ENCODE results near the gene NPAS3. TPM values are rescaled to one million over a fixed set of nuclear protein-coding genes. Genes with fewer than 3 reads are reported as not detected.

The NPAS3 gene
- total and polyA plus RNA-seq, 2 of the 13 experiments (the other 11 are each of a cell fraction or from before 2014, with no cell fraction given), result not detected

DNA sequence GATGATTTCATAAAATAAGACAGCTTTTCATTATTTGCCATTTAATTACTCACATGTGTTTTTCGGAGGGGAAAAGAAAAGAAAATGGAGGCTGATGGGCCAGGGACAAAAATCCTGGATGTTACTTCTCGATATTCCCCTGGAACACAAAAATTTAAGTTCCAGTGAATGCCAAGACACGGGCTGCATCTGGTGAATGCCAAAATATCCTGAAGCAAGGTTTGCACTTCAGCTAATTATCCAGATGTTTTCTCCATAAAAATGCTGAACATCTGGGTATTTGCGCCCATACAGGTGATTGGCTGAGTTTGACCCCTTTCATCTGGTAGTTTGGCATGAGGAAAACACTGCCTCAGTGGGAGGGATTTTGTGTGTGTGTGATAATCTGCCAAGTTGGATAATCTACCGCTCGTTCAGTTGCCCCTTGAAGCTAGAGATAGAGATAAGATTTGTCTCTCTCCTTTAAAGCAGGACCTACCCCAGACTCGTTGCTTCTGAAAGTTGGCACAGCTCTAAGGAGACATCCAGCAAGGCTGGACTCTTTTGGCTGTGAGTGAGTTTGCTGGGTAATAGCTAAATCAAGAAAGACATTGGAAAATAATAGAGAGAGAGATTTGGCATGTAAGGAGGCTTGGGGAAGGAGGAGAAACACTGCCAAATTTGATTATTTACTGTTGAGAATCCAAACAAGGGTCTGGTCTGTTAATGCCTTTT is 622.2 kb downstream of the NPAS3 start:
- ATAC-seq, result no peak
- Histone ChIP-seq H3K79me2 (ENCODE audit: insufficient read depth, low read length) (no peaks in the 10 kb centered on the region), H3K9ac (ENCODE audit: insufficient read depth, low read depth, low read length) (no peak overlapping the region), H4K20me1 (ENCODE audit: insufficient read depth, low read length) (no peaks in the 10 kb centered on the region), H3K27ac (ENCODE audit: extremely low read length, insufficient read depth, low read length) (no peak overlapping the region), H3K27me3 (ENCODE audit: control insufficient read depth in 1 of 2, insufficient read depth in 2 of 2, low read length in 2 of 2) (no peaks in the 10 kb centered on the region), H3K4me1 (ENCODE audit: insufficient read depth, low read length) (no peaks in the 10 kb centered on the region), H2AFZ (ENCODE audit: low read length) (no peak overlapping the region), H3K4me3 (replicated peaks in 1 of 3; ENCODE audit: insufficient read depth in 1 of 3, low read depth in 2 of 3, low read length in 3 of 3) (no peak overlapping the region), H3K4me2 (ENCODE audit: low read depth, low read length) (no peak overlapping the region), H3K9me3 (ENCODE audit: low read length) (no peaks in the 10 kb centered on the region), H3K36me3 (replicated peaks in 1 of 2; ENCODE audit: control insufficient read depth in 1 of 2, insufficient read depth in 2 of 2, low read length in 2 of 2) (no peaks in the 10 kb centered on the region)
- 15% methylated on average over 7 of the region's 7 CpGs for WGBS (ENCODE audit: low lambda C conversion rate)
- no peak for DNase-seq (ENCODE audit: low spot score)
- in situ Hi-C loops (cut with HindIII; ENCODE audit: extremely low pct_ligation_motif_present, low pct_unique_long_range_greater_than_20kb), result no loop called here
- no peak for FAIRE-seq
- ChIA-PET CTCF (ENCODE audit: low intra/inter-chr PET ratio, low total read pairs) (no interaction called here), POLR2A (no interaction called here)
- intact Hi-C loops (cut with micrococcal nuclease; ENCODE audit: unreplicated experiment), result no loop called here
- TF ChIP-seq TGIF2 (CRISPR knock-in tag; IDR thresholded peaks at IDR 0.05) (no peak), DR1 (CRISPR knock-in tag; IDR thresholded peaks at IDR 0.05) (no peak), ZNF337 (CRISPR knock-in tag; IDR thresholded peaks at IDR 0.05; ENCODE audit: borderline replicate concordance, low read depth) (no peak), SIN3A (IDR thresholded peaks at IDR 0.05; ENCODE audit: borderline replicate concordance, low read depth, low read length) (no peak), ZSCAN9 (CRISPR knock-in tag; IDR thresholded peaks at IDR 0.05; ENCODE audit: borderline replicate concordance) (no peak), ZNF7 (CRISPR knock-in tag; IDR thresholded peaks at IDR 0.05) (no peak), ZNF564 (CRISPR knock-in tag; IDR thresholded peaks at IDR 0.05) (no peak), TOE1 (CRISPR knock-in tag; IDR thresholded peaks at IDR 0.05) (no peak)
- TF ChIP-seq, protein P1, sequence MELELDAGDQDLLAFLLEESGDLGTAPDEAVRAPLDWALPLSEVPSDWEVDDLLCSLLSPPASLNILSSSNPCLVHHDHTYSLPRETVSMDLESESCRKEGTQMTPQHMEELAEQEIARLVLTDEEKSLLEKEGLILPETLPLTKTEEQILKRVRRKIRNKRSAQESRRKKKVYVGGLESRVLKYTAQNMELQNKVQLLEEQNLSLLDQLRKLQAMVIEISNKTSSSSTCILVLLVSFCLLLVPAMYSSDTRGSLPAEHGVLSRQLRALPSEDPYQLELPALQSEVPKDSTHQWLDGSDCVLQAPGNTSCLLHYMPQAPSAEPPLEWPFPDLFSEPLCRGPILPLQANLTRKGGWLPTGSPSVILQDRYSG (CRISPR knock-in tag; IDR thresholded peaks at IDR 0.05), result no peak
- TF ChIP-seq, protein P2, sequence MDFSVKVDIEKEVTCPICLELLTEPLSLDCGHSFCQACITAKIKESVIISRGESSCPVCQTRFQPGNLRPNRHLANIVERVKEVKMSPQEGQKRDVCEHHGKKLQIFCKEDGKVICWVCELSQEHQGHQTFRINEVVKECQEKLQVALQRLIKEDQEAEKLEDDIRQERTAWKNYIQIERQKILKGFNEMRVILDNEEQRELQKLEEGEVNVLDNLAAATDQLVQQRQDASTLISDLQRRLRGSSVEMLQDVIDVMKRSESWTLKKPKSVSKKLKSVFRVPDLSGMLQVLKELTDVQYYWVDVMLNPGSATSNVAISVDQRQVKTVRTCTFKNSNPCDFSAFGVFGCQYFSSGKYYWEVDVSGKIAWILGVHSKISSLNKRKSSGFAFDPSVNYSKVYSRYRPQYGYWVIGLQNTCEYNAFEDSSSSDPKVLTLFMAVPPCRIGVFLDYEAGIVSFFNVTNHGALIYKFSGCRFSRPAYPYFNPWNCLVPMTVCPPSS (IDR thresholded peaks at IDR 0.05), result no peak
- no TSS peak for BruUV-seq (replicated peaks)

All from HepG2 (cell line).